ENCODE data around the gene TEX22.

Gene TEX22

DNA sequence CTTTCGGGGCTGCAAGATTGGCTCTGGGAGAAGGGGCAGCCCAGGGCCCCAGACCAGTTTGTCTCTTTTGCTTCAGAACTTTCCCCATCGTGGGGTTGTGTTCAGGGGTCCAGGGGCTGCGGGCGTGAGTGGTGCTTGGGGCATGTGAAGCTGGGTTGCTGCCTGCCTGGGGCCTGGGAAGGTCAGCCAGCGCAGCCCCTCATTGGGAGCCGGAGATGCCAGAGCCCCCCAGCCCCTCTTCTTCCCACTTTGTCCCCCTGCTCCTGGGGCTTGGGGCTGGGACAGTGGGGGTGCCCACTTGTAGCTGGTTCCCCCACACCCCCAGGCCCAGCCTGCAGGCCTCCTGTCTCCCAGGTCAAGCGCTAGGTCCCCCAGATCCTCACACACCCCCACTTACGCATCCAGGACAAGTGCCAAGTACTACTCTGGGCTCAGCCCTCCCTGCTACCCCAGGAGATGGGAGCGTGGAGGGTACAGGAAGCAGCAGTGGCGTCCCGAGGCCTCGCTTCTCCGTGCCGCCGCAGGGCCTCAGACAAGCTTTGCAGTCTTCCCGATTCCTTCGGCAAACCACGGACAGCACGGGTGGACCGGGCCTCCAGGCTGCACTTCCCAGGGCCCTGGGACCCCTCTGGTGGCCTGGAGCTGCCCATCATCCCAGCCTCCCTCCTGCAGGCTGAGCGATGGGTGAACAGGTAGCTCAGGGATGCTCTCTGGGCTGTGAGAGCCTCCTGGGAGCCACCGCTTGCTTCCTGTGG, 42.3 kb upstream of the TEX22 start:
- Histone ChIP-seq H3F3A (ENCODE audit: insufficient read depth, low read length) (no peaks in the 10 kb centered on the region), H3K27me3 (replicated peaks; ENCODE audit: insufficient read depth, low read length) (no peaks in the 10 kb centered on the region), H3K9me3 (replicated peaks; ENCODE audit: insufficient read depth, low read length) (no peaks in the 10 kb centered on the region), H3K4me1 (ENCODE audit: low read length) (no peaks in the 10 kb centered on the region), H3K4me2 (ENCODE audit: low read depth, low read length) (no peak overlapping the region), H3K4me3 (ENCODE audit: low read length) (no peak overlapping the region), H3K36me3 (replicated peaks; ENCODE audit: insufficient read depth, low read length) (no peaks in the 10 kb centered on the region), H3K9me2 (replicated peaks; ENCODE audit: insufficient read depth, low read length) (no peaks in the 10 kb centered on the region), H3K27ac (ENCODE audit: low read length) (no peak overlapping the region), H2AFZ (ENCODE audit: low read length) (no peak overlapping the region), H3K79me2 (ENCODE audit: low read length) (no peaks in the 10 kb centered on the region), H4K20me1 (ENCODE audit: insufficient read depth, low read length) (no peaks in the 10 kb centered on the region), H3K9ac (ENCODE audit: low read length) (no peak overlapping the region)
- no peak for DNase-seq
- no peak for TF ChIP-seq CTCF (IDR thresholded peaks at IDR 0.05; ENCODE audit: low read length)
- no peak for TF ChIP-seq EZH2phosphoT487 (IDR thresholded peaks at IDR 0.05; ENCODE audit: low read length)
- TF ChIP-seq EZH2 (optimal IDR thresholded peaks at IDR 0.05; ENCODE audit: low read depth, low read length): no peak

DNA sequence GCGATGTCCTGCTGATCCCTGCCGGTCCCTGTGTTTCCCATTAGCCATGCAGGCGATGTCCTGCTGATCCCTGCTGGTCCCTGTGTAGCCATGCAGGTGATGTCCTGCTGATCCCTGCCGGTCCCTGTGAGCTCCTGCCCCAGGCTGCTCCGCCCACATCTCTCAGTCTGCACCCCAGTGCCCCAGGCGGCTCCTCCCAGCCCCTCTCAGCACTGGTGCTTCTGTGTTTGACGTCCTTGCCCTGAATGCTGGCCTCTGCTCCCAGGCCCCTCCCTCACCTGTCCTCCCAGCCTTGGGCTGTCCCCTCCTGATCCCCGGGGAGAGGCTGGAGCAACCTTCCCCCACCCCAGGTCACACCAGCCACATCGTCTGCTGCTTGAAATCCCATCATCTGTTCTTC, 41.4 kb upstream of the TEX22 start:
- TF ChIP-seq EZH2phosphoT487 (IDR thresholded peaks at IDR 0.05; ENCODE audit: low read length) (no peak), CTCF (IDR thresholded peaks at IDR 0.05; ENCODE audit: low read length) (no peak), EZH2 (optimal IDR thresholded peaks at IDR 0.05; ENCODE audit: low read depth, low read length) (no peak)
- Histone ChIP-seq H3F3A (ENCODE audit: insufficient read depth, low read length) (no peaks in the 10 kb centered on the region), H3K27ac (ENCODE audit: low read length) (no peak overlapping the region), H3K4me3 (ENCODE audit: low read length) (no peak overlapping the region), H3K27me3 (replicated peaks; ENCODE audit: insufficient read depth, low read length) (no peaks in the 10 kb centered on the region), H3K79me2 (ENCODE audit: low read length) (no peaks in the 10 kb centered on the region), H3K9ac (ENCODE audit: low read length) (no peak overlapping the region), H3K4me1 (ENCODE audit: low read length) (no peaks in the 10 kb centered on the region), H2AFZ (ENCODE audit: low read length) (no peak overlapping the region), H4K20me1 (ENCODE audit: insufficient read depth, low read length) (no peaks in the 10 kb centered on the region), H3K9me3 (replicated peaks; ENCODE audit: insufficient read depth, low read length) (no peaks in the 10 kb centered on the region), H3K4me2 (ENCODE audit: low read depth, low read length) (no peak overlapping the region), H3K9me2 (replicated peaks; ENCODE audit: insufficient read depth, low read length) (no peaks in the 10 kb centered on the region), H3K36me3 (replicated peaks; ENCODE audit: insufficient read depth, low read length) (no peaks in the 10 kb centered on the region)
- DNase-seq: no peak

DNA sequence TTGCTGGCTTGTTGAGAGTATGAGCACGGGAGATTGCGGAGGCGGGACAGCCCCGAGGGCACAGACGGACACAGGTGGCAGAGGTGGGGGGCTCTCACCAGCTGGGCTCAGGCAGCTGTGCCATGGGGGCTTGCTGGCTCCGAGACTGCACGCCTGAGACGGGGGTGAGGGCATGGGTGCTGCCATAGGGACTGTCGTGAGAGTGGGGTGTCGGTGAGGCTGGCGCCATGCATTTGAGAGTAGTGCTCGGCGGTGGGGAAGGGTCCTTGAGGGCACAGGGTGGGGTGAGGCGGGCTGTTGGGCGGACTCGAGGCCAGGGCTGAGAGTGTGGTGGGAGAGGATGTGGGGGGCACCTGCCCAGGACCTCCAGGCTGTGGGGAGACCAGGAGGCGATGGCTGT, 40.7 kb upstream of the TEX22 start:
- no peak for DNase-seq
- no peaks in the 10 kb centered on the region for H3K36me3 ChIP-seq (replicated peaks; ENCODE audit: insufficient read depth, low read length)
- H3K79me2 ChIP-seq (ENCODE audit: low read length): no peaks in the 10 kb centered on the region
- H3K4me3 ChIP-seq (ENCODE audit: low read length): no peak overlapping the region
- no peaks in the 10 kb centered on the region for H3K9me2 ChIP-seq (replicated peaks; ENCODE audit: insufficient read depth, low read length)
- H3K9me3 ChIP-seq (replicated peaks; ENCODE audit: insufficient read depth, low read length): no peaks in the 10 kb centered on the region
- no peaks in the 10 kb centered on the region for H3K4me1 ChIP-seq (ENCODE audit: low read length)
- H3K27ac ChIP-seq (ENCODE audit: low read length): no peak overlapping the region
- no peaks in the 10 kb centered on the region for H3K27me3 ChIP-seq (replicated peaks; ENCODE audit: insufficient read depth, low read length)
- TF ChIP-seq CTCF (IDR thresholded peaks at IDR 0.05; ENCODE audit: low read length): no peak
- no peak for TF ChIP-seq EZH2phosphoT487 (IDR thresholded peaks at IDR 0.05; ENCODE audit: low read length)
- no peak for TF ChIP-seq EZH2 (optimal IDR thresholded peaks at IDR 0.05; ENCODE audit: low read depth, low read length)
- no peak overlapping the region for H3K9ac ChIP-seq (ENCODE audit: low read length)
- H4K20me1 ChIP-seq (ENCODE audit: insufficient read depth, low read length): no peaks in the 10 kb centered on the region
- H3K4me2 ChIP-seq (ENCODE audit: low read depth, low read length): no peak overlapping the region
- H2AFZ ChIP-seq (ENCODE audit: low read length): no peak overlapping the region
- no peaks in the 10 kb centered on the region for H3F3A ChIP-seq (ENCODE audit: insufficient read depth, low read length)

All from MM.1S (cell line).